Measurements from ENCODE around the gene SLC24A5. TPM values are rescaled to one million over a fixed set of nuclear protein-coding genes. Genes with fewer than 3 reads are reported as not detected.

SLC24A5 gene
- total RNA-seq, 4 donors from 2014 or later: not detected

DNA sequence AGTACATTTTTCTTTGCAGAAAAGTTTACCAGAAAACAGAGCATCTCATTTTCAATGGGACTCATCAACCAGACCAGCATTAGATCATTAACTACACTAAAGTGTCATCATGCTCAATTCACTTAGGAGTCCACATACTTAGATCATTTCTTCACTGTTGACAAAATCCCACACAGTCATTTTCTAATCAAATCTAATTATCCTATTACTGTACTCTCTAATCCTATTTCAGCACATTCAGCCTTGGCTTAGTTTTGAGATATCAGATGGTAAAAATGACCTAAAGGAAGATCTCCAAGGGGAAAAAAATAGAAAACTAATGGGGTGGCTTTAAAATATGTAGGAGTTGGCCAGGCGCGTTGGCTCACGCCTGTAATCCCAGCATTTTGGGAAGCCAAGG is 65.5 kb downstream of the SLC24A5 start:
- in situ Hi-C loops (cut with MboI; ENCODE audit: low pct_ligation_motif_present in 1 of 4, low pct_unique_long_range_greater_than_20kb in 1 of 4, low sequenced_read_pairs in 3 of 4): no loop called here
- H3K27ac ChIP-seq: no peak overlapping the region
- no peaks in the 10 kb centered on the region for H3K9me3 ChIP-seq
- H3K4me3 ChIP-seq: no peak overlapping the region
- peaks cover 0 to 9% (median 0%) of the 10 kb centered on the region in 4 donors for H3K4me1 ChIP-seq
- WGBS, 2 donors (ENCODE audit: low coverage in 1 of 2): 89% methylated on average over 3 of the region's 3 CpGs
- H3K27me3 ChIP-seq: peaks cover 4% of the 10 kb centered on the region
- intact Hi-C loops (cut with DNase I; ENCODE audit: low total_unique reads): no loop called here
- TF ChIP-seq POLR2AphosphoS5 (IDR thresholded peaks at IDR 0.05) (no peak), EP300 (IDR thresholded peaks at IDR 0.05; ENCODE audit: low read depth) (no peak), POLR2A (IDR thresholded peaks at IDR 0.05) (no peak)
- TF ChIP-seq, protein P1, sequence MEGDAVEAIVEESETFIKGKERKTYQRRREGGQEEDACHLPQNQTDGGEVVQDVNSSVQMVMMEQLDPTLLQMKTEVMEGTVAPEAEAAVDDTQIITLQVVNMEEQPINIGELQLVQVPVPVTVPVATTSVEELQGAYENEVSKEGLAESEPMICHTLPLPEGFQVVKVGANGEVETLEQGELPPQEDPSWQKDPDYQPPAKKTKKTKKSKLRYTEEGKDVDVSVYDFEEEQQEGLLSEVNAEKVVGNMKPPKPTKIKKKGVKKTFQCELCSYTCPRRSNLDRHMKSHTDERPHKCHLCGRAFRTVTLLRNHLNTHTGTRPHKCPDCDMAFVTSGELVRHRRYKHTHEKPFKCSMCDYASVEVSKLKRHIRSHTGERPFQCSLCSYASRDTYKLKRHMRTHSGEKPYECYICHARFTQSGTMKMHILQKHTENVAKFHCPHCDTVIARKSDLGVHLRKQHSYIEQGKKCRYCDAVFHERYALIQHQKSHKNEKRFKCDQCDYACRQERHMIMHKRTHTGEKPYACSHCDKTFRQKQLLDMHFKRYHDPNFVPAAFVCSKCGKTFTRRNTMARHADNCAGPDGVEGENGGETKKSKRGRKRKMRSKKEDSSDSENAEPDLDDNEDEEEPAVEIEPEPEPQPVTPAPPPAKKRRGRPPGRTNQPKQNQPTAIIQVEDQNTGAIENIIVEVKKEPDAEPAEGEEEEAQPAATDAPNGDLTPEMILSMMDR (IDR thresholded peaks at IDR 0.05): no peak
- H3K36me3 ChIP-seq: no peaks in the 10 kb centered on the region
- DNase-seq: no peak

DNA sequence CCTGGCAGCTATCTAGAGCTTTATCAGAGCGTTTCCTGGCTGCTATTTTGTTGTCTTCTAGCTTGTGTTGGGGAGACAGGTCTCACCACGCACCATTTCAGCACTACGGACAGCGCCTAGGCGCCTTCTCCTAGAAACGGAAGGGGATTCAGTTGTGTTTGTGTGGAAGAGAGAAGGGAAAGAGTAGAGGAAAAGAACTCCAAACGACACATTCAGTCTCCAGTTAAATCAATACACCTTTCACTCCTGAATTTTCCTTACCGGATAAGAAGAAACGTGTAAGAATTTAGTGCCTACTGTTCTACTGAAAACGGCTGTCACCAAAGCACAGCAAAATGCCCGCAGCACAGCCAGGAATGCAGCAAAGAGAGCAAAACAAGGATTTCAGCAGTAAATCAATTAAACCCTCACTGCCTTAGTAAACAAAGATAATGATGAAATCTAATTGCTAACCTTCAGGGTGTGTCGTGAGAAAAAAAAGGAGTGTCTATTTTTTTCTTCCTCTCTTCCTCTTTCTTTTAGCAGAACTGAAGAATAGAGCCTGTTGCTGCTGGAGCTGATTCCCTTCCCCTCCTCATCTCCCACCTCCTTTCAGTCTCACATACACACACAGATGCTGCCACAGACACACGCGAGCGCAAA is 70.3 kb downstream of the SLC24A5 start:
- Histone ChIP-seq H3K27ac (no peak overlapping the region), H3K4me1 (peaks cover 0 to 9% (median 0%) of the 10 kb centered on the region in 4 donors), H3K36me3 (no peaks in the 10 kb centered on the region), H3K9me3 (no peaks in the 10 kb centered on the region), H3K27me3 (peaks cover 27% of the 10 kb centered on the region), H3K4me3 (peak overlapping the region in 3 of 4 donors; percentile 6 to 35 (median 18))
- WGBS, 2 donors (ENCODE audit: low coverage in 1 of 2): 8 to 9% methylated on average over 10 to 15 of the region's 15 CpGs
- TF ChIP-seq POLR2AphosphoS5 (IDR thresholded peaks at IDR 0.05): no peak
- TF ChIP-seq, protein P1 (IDR thresholded peaks at IDR 0.05): no peak
- TF ChIP-seq EP300 (IDR thresholded peaks at IDR 0.05; ENCODE audit: low read depth): no peak
- TF ChIP-seq POLR2A (IDR thresholded peaks at IDR 0.05): no peak
- in situ Hi-C loops (cut with MboI; ENCODE audit: low pct_ligation_motif_present in 1 of 4, low pct_unique_long_range_greater_than_20kb in 1 of 4, low sequenced_read_pairs in 3 of 4) (no loop called here), intact Hi-C loops (cut with DNase I; ENCODE audit: low total_unique reads) (no loop called here)
- DNase-seq: peak; percentile 71

DNA sequence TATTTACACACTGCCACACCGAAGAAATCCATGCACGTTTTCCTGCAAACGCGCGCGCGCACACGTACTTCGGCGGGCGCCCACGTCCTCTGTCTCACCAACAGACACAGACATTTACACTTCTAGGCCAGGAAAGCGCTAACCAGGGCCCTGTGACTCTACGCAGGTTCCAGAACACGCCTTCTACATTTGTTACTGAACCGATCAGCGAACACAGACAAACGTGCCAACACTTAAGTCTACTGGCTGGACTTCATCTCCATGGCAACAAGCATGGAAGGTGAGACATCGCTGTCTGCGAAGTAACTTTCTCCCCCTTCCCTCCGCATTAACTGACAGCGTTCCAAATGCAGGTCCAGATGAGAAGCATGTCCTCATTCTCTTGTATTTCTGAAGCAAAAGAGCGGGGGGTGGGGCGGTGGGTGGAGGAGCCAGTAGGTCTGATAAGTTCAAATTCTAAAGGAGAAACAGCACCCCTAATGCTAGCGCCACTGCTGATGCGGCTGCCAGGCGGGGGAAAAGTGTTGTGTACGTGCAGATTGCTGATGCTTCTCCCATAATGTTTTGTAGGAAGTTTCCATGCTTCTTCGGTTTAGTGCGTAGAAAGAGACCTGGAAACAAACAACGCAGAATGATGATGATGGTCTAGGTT is 70.9 kb downstream of the SLC24A5 start, which contains the start of gene CTXN2:
TSS of gene CTXN2 (plus strand) at position 92 of the 652 bp plus-strand sequence. CDS start 9,636 bp downstream, outside the sequence.
- Histone ChIP-seq H3K9me3 (no peaks in the 10 kb centered on the region), H3K4me1 (peaks cover 0 to 9% (median 0%) of the 10 kb centered on the region in 4 donors), H3K27ac (no peak within 1 kb of the TSS), H3K4me3 (peak within 1 kb of the TSS in 3 of 4 donors; percentile 6 to 35 (median 18)), H3K36me3 (no peaks in the 10 kb centered on the region), H3K27me3 (peaks cover 27% of the 10 kb centered on the region)
- intact Hi-C loops (cut with DNase I; ENCODE audit: low total_unique reads) (no loop called here), in situ Hi-C loops (cut with MboI; ENCODE audit: low pct_ligation_motif_present in 1 of 4, low pct_unique_long_range_greater_than_20kb in 1 of 4, low sequenced_read_pairs in 3 of 4) (no loop called here)
- WGBS, 2 donors (ENCODE audit: low coverage in 1 of 2): 12 to 13% methylated on average over 3 to 31 of the region's 31 CpGs
- TF ChIP-seq POLR2A (IDR thresholded peaks at IDR 0.05) (no peak), EP300 (IDR thresholded peaks at IDR 0.05; ENCODE audit: low read depth) (no peak)
- peak; percentile 7 for DNase-seq

Other genes starting within 250 kb of the SLC24A5 start
- gene MYEF2, start 57.3 kb downstream of the SLC24A5 start, total RNA-seq: 100 to 1,000 TPM in 1 of 4 donors, 10 to 100 TPM in 3; 10.4 to 158 (median 27.8) TPM
- not detected for gene CTXN2, start 70.7 kb downstream of the SLC24A5 start, total RNA-seq
- gene SLC12A1, start 85.3 kb downstream of the SLC24A5 start, total RNA-seq: not detected
- gene DUT, start 210.4 kb downstream of the SLC24A5 start, total RNA-seq: 10 to 100 TPM; 19.5 to 63.1 (median 45.3) TPM

All from transverse colon (tissue), 4 donors.